Epithelial cell of proximal tubule (primary cell): Measurements from ENCODE around the gene FYCO1. TPM values are rescaled to one million over a fixed set of nuclear protein-coding genes. Genes with fewer than 3 reads are reported as not detected.

ENCODE experiments used
- DNase-seq: peaks from one replicate; pipeline ENCODE4 v3.0.0-alpha.2; 2011; ENCODE audit warnings: low read depth
- H3K4me3 ChIP-seq: 2 replicates; pipeline ENCODE4 v1.5.1; 2011; ENCODE audit warnings: low read depth, mild to moderate bottlenecking, low read length
- CTCF ChIP-seq: conservative IDR thresholded peaks from 2 replicates; pipeline ENCODE4 v1.5.1; 2012; ENCODE audit warnings: low read depth, mild to moderate bottlenecking, low read length
- total RNA-seq: library from RNA; depleted of rRNA; stranded (reverse); fragments of >200 nt; gene quantifications from 2 replicates; pipeline ENCODE4 v1.2.3, GENCODE V29; 2015

FYCO1 gene
- total RNA-seq, 1 donor from 2014 or later = 10.3 TPM

DNA sequence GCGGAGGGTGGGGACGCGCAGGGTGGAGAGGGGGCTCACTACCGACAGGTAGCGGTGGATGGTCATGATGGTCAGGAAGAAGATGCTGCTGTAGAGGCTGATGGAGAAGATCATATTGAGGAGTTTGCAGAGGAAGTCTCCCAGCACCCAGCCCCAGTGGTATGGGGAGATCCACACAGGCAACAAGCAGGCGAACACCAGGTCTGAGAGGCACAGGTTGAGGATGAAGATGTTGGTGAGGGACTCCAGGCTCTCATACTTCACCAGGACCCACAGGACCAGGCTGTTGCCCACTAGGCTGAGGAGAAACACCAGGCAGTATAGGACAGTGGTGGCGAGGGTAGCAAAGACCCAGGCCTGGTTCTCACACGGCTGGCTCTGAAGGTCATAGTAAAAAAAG is 25.9 kb upstream of the FYCO1 start:
- H3K4me3 ChIP-seq = no peak overlapping the region
- no peak for DNase-seq
- TF ChIP-seq CTCF = no peak

GRCh38 chr3:46020766-46021510 is 25.3 kb upstream of the FYCO1 start:
- no peak for DNase-seq
- TF ChIP-seq CTCF = no peak
- no peak overlapping the region for H3K4me3 ChIP-seq

DNA sequence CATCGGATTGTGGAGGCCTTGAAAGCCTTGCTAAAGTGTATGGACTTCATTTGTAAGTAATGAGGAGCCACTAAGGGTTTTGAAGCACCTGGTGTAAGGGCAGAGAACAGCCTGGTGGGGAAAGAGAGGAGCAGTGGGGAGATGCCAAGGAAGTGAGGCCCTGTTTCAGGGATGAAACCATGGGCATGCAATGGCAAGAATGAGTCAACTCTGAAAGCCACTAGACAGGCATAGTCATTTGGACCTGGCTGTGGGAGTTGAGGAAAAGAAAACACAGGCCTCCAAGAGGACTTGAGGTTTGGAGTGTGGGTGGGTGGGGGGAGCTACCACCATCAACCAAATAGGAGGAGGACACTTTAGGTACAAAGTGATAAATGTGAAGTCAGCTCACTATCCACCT is 24.1 kb upstream of the FYCO1 start:
- no peak for TF ChIP-seq CTCF
- DNase-seq = no peak

DNA sequence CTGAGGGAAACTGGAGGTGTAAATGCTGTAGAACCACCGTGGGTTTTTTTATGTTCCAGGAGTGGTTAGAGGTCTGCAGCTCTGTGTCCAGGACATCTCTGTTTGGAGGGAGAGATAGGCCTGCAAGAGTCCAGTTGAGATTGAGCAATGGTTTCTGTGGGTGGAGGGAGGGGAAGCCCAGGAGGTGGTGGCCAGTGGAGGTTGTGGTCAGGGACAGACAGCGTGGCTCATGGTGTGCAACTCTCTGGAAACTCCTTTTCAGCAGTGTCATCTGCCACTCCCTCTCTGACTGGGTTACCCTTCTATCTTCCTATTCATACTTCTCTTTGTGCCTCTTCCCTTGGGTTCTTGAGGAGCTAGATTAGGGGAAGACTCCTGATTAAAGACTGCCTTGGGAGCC is 22.1 kb upstream of the FYCO1 start:
- no peak overlapping the region for H3K4me3 ChIP-seq
- DNase-seq = no peak
- TF ChIP-seq CTCF = no peak

More for the DNA sequence above, 24.1 kb upstream of the FYCO1 start:
- no peak overlapping the region for H3K4me3 ChIP-seq

DNA sequence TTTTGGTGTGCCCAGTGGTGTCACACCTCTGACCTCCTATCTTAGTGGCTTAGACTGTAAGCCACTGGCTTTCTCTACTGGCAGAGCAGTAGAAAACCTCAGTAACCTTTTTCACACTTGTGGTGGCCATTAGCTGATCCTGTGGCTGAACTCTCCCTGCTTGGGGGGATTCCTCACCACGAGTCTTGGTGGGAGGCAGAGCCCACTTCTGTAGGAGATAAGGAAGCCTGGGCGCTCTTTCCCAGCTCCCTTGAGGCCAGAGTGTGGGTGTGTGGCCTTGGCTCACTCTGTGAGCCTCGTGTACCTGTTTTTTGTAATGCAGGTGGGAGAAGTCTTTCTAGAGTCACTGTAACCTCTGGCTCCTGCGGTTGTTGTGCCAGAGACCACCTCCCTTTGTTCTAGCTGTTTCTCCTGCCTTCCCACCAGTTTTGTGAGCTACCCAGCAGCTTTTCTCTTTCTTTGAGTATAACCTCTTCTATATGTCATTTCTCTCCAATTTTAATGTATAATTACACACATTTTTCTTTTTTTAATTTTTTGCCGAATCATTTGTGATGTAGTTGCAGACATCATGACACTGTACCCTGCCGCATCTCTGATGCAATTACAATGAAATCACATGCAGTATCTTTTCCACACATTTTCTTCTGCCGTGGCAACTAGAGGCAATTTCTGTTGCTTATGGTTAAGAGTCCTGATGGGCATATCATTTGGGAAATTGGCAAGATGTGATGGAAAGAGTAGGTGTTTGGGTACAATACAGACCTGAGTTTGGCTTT is 17.9 kb upstream of the FYCO1 start:
- no peak overlapping the region for H3K4me3 ChIP-seq
- no peak for DNase-seq
- TF ChIP-seq CTCF = no peak

GRCh38 chr3:46012246-46012645 is 16.6 kb upstream of the FYCO1 start:
- no peak for TF ChIP-seq CTCF
- no peak for DNase-seq
- H3K4me3 ChIP-seq = no peak overlapping the region
